Coronary artery (tissue), 2 donors: Measurements from ENCODE around the gene PPM1H.
"Not testable (repeated sequence)": the region's sequence is repeated elsewhere in the genome, so short reads cannot be mapped to it uniquely, and the experiment has no call there.

Experiments used
- DNase-seq: peaks from one replicate; pipeline ENCODE4 v3.0.0-alpha.2; 2017; ENCODE audit warnings: low spot score
- H3K27ac ChIP-seq, 2 donors: fragments of 200-600 bp; sonication (generic); one replicate each; pipeline ENCODE4 v1.5.1; 2016 to 2019
- H3K4me3 ChIP-seq: fragments of 200-600 bp; sonication (generic); 2 replicates; pipeline ENCODE4 v1.5.1; 2016; ENCODE audit warnings: mild to moderate bottlenecking, moderate library complexity
- TF ChIP-seq, protein P1 (sequence below): fragments of 200-600 bp; sonication (generic); IDR thresholded peaks from one replicate; pipeline ENCODE4 v1.5.1; 2019; ENCODE audit warnings: antibody characterized with exemption

PPM1H gene

DNA sequence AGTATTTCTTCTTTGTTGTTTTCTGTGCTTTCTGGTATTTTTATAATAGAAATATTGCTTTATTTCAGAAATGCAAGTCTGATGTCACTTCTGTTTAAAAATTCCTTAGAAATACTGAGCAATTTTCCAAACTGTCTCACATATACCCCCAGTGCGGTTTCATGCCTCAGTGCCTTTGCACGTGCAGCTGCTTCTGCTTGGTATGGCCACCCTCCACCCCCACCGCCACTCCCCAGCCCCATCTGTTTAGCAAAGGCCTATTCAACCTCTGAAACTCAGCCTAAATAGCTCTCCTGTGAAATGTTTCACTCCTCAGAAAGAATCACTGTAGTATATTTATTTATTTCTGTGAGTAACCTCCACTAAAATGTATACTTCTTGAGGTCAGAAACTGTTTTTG is 52.3 kb downstream of the PPM1H start:
- DNase-seq, result no peak
- TF ChIP-seq, protein P1, sequence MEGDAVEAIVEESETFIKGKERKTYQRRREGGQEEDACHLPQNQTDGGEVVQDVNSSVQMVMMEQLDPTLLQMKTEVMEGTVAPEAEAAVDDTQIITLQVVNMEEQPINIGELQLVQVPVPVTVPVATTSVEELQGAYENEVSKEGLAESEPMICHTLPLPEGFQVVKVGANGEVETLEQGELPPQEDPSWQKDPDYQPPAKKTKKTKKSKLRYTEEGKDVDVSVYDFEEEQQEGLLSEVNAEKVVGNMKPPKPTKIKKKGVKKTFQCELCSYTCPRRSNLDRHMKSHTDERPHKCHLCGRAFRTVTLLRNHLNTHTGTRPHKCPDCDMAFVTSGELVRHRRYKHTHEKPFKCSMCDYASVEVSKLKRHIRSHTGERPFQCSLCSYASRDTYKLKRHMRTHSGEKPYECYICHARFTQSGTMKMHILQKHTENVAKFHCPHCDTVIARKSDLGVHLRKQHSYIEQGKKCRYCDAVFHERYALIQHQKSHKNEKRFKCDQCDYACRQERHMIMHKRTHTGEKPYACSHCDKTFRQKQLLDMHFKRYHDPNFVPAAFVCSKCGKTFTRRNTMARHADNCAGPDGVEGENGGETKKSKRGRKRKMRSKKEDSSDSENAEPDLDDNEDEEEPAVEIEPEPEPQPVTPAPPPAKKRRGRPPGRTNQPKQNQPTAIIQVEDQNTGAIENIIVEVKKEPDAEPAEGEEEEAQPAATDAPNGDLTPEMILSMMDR, result no peak
- Histone ChIP-seq H3K27ac (no peak overlapping the region), H3K4me3 (no peak overlapping the region)

DNA sequence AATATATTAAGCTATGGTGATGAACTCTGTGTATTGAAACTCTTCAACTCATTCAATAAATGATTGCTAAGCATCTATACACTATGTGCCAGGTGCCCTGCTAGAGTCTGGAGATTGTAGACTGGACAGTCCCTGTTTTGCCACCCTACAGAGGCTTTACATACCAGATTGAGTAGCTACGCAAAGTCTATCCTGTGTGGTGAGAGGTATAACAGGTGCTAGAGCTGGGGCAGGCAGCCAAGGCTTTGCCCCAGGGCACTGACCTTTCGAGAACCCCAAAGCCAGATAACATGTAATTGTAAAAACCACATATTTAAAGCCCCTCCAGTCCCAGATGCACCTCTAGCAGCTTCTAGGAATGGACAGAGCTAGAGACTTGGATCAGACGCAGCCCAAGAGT is 52.8 kb downstream of the PPM1H start:
- Histone ChIP-seq H3K27ac (no peak overlapping the region), H3K4me3 (no peak overlapping the region)
- DNase-seq, result no peak
- TF ChIP-seq, protein P1, result no peak

DNA sequence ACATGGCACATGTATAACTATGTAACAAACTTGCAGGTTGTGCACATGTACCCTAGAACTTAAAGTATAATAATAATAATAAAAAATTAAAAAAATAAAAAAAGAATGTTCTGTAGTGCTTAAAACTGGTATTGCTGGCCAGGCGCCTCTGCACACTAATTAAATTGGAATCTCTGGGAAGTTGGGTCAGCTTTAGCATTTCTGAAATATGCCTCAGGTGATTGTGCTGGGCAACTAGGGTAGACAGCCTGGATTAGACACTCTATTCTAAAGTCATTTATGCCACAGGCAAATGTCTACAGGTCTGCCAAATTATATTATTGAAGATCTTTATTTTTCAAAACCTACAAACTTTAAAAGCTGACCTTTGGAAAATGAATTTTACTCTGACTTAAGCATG is 55.3 kb downstream of the PPM1H start:
- TF ChIP-seq, protein P1, result no peak
- DNase-seq, result no peak
- Histone ChIP-seq H3K4me3 (no peak overlapping the region), H3K27ac (no peak overlapping the region)

DNA sequence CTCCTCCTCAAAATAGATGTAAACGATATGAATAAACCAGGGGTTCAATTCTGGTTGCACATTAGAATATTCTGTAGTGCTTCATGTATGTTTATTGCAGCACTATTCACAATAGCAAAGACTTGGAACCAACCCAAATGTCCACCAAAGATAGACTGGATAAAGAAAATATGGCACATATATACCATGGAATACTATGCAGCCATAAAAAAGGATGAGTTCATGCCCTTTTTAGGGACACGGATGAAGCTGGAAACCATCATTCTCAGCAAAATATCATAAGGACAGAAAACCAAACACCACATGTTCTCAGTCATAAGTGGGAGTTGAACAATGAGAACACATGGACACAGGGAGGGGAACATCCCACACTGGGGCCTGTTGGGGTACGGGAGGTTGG is 55.7 kb downstream of the PPM1H start:
- H3K27ac ChIP-seq, H3K4me3 ChIP-seq, DNase-seq: not testable (repeated sequence)

DNA sequence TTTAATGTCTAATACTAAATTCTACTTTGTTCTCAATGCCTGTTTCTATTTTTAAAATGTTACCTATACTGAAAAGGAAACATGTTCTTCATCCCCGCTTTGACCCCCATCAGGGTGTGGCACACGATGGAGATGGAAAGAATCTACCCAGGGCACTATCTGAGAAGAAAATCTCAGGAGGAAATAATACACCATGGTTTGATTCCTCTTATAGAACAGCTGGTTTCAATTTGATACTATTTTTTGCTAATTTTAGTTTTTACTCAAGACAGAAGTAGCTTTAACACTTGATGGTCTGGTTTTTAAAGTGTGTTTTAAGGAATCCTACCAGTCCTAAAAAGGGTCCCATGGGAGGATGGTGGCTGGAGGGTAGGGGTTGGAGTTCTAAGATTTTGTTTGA is 56.7 kb downstream of the PPM1H start:
- no peak for DNase-seq
- no peak overlapping the region for H3K27ac ChIP-seq
- TF ChIP-seq, protein P1, result no peak
- no peak overlapping the region for H3K4me3 ChIP-seq

DNA sequence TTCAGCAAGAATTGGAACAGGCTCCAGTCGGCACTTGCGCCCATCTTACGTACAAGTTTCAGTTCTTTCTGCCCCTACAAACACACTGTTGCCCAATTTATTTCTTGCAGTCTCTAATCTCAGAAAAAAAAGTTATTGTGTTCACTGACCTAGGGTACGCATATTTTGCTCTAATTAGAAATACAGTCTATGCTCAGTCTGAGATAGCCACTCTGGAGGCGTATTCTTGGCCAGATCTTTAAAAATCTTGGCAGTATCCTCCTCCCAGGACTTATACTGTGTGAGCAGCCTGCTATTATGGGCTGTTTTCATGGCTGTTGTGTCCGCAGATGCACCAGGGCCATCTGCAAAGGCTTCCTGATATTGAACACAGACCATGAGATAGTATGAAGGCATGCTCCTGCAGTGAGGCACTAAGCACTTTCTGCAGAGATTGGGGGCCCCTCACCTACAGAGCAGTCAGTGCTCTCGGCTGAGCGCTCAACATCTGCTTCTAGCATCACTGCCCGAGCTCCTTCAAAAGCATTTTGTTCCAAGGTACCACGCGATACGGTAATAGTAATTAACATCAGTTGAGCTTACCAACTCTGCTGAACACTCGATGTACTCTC is 57.9 kb downstream of the PPM1H start:
- DNase-seq, result no peak
- Histone ChIP-seq H3K27ac (no peak overlapping the region), H3K4me3 (peak overlapping the region; percentile 60)
- TF ChIP-seq, protein P1, result no peak

DNA sequence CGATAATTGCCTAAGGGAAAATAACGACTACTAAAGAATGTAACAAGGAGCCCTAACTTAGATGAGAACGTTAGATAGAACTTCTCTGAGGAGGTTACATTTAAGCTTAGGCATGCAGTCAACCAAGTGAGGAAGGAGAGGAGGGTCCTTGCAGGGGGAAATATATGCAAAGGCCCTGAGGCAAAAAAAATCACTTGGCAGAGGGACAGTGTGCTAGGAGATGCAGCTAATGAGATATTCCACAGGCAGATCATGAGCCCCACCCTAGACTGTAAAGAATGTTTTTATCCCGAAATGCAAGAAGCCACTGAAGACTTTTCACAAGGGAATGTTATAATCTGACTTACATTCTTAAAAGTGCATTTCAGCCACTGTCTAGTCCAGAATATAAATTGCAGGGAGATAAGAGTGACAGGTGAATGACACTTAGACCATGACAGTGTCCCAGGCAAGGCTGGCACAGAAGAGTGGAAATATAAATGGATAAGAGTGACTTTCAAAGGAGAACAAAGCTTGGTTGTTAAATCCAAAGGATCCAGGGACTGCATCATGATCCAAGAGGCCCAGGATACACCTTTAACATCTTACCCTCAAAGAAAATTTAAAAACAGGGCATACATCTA is 61.0 kb downstream of the PPM1H start:
- Histone ChIP-seq H3K27ac (no peak overlapping the region), H3K4me3 (no peak overlapping the region)
- DNase-seq, result no peak
- TF ChIP-seq, protein P1, result no peak
